SH-SY5Y (cell line): ENCODE measurements around the gene ABTB2.

Experiments
- GATA2 ChIP-seq: IDR thresholded peaks from 2 replicates; pipeline ENCODE4 v1.6.1; 2011; ENCODE audit warnings: mild to moderate bottlenecking, low read depth, low read length
- GATA3 ChIP-seq: IDR thresholded peaks from 2 replicates; pipeline ENCODE4 v1.6.1; 2011; ENCODE audit warnings: low read depth, mild to moderate bottlenecking, low read length, moderate library complexity

DNA sequence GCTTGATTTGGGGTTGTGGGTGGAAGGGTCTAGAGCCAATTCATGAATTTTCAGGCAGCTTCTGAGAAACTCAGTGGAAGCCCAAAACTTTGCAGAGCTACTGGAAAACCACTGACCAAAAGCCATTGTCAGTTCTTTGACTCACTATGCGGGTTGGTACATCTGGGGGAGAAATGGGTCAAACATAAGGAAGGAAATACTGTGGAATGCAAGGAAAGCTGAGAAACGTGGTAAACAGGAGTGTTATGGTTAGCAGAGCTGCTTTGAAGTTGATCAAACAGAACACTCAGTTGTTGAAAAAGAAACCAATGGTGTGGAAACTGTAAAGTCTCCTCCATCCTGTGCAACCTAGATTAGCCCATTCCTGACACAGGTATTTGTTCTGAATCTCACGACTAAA lies 6.3 kb upstream of the ABTB2 start:
- TF ChIP-seq GATA2 (no peak), GATA3 (no peak)
